NCI-H526 treated with DMSO at 0.1 percent for 48 hours (cell line): ENCODE results near the gene HRNR.
"Not testable (repeated sequence)": the region's sequence is repeated elsewhere in the genome, so short reads cannot be mapped to it uniquely, and the experiment has no call there.

Source experiments
- DNase-seq: peaks from one replicate; lab custom pipeline; 2025; lab: John Stamatoyannopoulos, UW

Gene HRNR

GRCh38 chr1:152224093-152224492 lies at the start of gene HRNR:
TSS of gene HRNR (minus strand) at chr1:152224193. CDS start at chr1:152223253, 940 bp downstream.
- no peak for DNase-seq

- not testable (repeated sequence) for DNase-seq
Observed at GRCh38 chr1:152256394-152256793, 32.4 kb upstream of the HRNR start.

DNA sequence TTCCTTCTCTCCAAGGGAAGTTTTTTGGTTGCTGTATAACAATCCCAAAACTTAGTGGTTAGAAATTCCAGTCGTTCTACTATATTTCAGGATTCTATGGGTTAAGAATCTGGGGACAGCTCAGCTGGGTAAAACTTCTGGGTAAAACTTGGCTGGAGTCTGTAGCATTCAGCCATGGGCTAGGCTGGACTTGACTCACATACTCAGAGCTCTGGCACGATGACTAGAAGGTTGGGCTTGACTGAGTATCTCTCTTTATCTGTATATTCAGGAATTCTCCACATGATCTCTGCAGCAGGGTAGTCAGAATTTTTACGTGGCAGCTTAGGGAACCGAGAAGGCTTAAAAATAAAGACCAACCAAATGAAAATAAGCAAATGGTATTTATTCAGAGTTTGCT lies 28.2 kb upstream of the HRNR start:
- DNase-seq, result no peak

DNA sequence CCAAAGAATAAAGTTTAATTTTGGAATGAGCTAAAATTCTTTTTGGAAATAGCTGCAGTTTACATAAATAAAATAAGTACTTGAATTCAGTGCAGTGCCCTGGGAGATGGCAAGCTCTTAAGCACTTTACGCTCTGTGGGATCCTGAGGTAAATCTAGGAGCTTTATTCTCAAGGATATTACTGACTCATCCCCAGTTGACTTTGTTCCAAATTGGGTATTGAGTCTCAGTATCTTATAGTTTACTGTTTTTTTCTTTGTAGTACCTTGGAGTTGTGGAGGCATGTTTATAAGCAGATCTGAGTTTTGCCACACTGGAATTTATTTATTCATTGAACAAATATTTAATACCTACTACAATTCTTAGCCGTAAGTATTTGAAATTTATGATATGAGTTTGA lies 27.4 kb upstream of the HRNR start:
- no peak for DNase-seq

DNA sequence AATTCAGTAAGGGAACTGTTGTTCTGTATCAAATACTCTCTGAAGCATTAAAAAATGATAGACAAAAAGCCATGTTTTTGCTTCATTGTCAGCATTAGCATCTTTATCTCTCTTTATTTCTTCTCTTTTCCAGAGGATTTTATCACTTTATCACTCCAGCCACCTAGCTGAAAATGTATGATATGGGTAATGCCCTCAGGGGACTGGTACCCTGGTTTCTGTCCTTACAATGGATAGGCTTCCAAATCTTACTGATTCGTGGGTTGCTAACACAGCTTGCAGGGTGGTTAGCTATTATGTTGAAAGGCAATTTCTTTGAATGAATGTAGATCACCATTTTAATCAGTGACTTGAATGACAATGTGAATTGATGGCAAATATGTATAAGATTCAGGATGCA lies 23.3 kb upstream of the HRNR start:
- DNase-seq, result no peak

DNA sequence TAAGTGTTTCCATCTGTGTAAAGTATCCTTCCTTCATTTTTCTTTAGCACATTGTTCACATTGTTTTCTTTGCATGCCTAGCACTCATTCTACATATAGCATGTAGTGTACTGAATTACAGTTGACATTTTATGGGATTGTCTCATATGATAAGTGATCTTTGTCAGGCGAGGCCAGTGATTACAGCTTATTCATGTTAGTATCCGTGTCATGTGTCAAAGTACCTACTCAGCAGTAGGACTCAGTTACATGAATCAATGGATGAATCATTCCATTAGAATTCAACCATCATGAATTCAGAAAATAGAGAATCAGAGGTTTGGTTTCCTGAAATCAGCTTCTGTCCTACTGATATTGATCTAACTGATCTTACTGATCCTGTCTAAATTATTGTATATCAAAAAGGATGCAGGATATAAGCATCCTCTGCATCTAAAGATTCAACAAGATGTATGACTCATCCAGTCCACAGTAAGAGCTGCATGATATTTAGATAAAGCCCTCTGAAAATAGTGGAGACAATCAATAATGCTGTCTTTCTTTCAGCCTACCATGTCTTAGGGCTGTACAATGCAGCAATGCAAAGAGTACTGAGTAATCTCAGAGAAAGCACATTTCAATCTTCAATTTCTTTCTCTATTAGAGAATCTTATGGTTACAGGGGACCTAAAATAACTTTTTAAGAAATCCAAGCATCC lies 20.7 kb upstream of the HRNR start:
- DNase-seq, result no peak

DNA sequence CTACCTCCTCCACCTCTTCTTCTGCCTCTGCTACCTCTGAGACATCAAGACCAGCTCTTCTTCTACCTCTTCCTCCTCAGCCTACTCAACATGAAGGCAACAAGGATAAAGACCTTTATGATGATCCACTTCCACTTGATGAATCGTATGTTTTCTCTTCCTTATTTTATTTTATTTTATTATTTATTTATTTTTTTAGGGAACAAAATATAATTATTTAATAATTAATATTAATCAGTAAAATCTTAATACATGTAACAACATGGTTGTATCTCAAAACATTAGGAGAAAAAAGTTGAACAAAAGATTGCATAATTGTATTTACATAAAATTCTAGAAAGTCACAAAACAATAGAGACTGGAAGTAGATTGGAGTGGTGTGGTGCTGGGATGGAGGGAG lies 13.1 kb upstream of the HRNR start:
- no peak for DNase-seq

- no peak for DNase-seq
Observed at GRCh38 chr1:152228831-152229230, 4.8 kb upstream of the HRNR start.

GRCh38 chr1:152227310-152227928 lies 3.4 kb upstream of the HRNR start:
- no peak for DNase-seq

GRCh38 chr1:152225678-152226077 lies 1.7 kb upstream of the HRNR start:
- DNase-seq, result no peak

GRCh38 chr1:152220166-152221163 lies 3.5 kb downstream of the HRNR start:
- DNase-seq, result no peak

DNA sequence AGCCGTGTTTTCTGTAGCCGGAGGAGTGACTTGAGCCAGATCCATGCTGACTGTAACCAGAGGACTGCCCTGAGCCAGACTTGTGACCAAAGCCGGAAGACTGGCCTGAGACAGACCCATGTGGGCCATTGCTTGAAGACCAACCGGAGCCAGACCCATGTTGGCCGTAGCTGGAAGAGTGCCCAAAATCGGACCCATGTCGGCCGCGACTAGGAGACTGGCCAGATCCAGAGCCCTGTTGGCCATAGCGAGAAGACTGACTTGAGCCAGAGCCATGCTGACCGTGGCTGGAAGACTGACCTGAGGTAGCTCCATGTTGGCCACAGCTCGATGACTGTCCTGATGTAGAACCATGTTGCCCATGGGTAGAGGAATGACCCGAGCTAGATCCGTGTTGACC lies 4.6 kb downstream of the HRNR start:
- DNase-seq, result not testable (repeated sequence)

- no peak for DNase-seq
Observed at GRCh38 chr1:152218762-152219436, 5.1 kb downstream of the HRNR start.

DNA sequence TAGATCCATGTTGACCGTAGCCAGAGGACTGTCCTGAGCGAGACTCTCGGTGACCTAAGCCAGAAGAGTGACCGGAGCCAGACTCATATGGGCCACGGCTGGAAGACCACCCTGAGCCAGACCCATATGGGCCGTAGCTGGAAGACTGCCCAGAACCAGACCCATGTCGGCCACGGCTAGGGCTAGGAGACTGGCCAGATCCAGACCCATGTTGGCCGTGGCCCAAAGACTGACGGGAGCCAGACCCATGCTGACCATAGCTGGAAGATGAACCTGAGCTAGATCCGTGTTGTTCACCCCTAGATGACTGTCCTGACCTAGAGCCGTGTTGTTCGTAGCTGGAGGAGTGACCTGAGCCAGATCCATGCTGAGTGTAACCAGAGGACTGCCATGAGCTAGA lies 8.4 kb downstream of the HRNR start:
- DNase-seq, result not testable (repeated sequence)

- DNase-seq, result not testable (repeated sequence)
Observed at GRCh38 chr1:152214911-152215310, 9.1 kb downstream of the HRNR start.

DNA sequence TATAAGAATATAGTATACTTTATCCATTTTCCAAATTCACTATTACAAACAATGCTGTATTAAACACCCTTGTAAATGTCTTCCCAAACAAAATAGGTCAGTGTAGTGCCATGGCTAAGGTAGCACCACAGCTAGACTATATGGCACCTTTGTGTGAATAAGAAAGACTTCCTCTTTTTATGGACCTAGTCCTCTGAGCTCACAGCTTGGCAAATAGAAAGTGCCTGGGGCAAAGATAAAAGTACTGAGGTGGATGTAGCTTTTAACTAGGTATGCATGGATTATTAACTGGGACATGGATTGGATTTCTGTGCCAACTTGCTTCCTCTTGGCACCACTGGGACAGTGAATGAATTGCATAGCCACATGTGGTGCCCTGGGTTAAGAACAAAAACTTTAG lies 25.0 kb downstream of the HRNR start:
- DNase-seq, result no peak

DNA sequence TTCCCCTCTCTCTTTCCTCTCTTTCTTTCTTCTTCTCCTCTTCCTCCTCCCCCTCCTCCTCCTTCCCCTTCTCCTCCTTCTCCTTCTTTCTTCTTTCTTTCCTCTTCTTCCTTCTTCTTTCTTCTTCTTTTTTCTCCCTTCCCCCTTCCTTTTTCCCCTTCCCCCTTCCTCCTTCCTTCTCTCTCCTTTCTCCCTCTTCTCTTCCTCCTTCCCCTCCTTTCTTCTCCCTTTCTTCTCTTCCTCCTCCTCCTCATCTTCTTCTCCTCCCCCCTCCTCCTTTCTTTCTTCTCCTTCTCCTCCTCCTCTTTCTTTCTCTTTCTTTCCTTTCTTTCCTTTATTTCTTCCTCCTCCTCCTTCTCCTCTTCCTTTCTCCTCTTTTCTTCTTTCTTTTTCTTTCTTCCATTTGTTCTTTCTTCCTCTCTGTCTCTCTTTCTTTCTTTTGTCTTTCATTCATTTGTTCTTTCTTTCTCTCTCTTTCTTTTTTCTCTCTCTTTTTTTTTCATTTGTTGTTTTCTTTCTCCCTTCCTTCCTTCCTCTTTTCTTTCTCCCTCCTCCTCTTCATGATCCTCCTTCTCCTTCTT lies 26.5 kb downstream of the HRNR start:
- no peak for DNase-seq

GRCh38 chr1:152191711-152192110 lies 32.3 kb downstream of the HRNR start:
- DNase-seq, result no peak

DNA sequence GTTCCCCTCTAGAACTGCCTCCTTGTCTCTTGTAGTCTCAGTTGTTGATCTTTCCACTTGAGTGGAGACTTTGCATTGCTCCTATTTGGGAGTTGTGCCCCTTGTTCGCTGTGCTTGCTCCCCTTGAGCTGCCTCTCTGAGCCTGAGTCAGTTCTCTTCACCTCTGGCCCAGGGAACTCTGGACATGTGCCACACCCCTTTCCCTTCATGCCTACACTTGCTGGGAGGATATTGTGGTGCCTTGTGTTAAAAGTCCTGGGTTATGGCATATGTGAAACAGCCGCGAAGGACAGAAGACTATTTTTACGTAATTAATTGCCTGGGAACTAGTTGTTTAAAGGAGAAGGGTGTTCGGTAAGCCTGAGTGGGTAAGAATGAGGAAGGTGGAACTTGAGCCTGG lies 32.7 kb downstream of the HRNR start:
- DNase-seq, result no peak

- DNase-seq, result no peak
Observed at GRCh38 chr1:152190589-152190988, 33.4 kb downstream of the HRNR start.

GRCh38 chr1:152189657-152190442 lies 34.1 kb downstream of the HRNR start:
- DNase-seq, result peak; percentile 53
